Thymus (tissue), 11 donors: ENCODE data around the gene CAMTA1. TPM values are rescaled to one million over a fixed set of nuclear protein-coding genes. Genes with fewer than 3 reads are reported as not detected.

Experiments used
- DNase-seq, 9 donors: peaks; one replicate each; pipeline ENCODE4 v3.0.0-alpha.2; 2013; ENCODE audit warnings: low spot score in 9 of 9, low read depth in 6 of 9, missing footprints in 1 of 9
- H3K27ac ChIP-seq, 2 donors: one replicate each; pipeline ENCODE4 v1.5.1; 2013; ENCODE audit warnings: control low read depth in 1 of 2, low read depth in 1 of 2, low read length in 1 of 2, mild to moderate bottlenecking in 1 of 2, moderate library complexity in 1 of 2
- H3K27me3 ChIP-seq, 2 donors: one replicate each; pipeline ENCODE4 v1.5.1; 2013; ENCODE audit warnings: low read length in 1 of 2; ENCODE audit not compliant: control insufficient read depth in 2 of 2, insufficient read depth in 1 of 2
- H3K36me3 ChIP-seq, 2 donors: one replicate each; pipeline ENCODE4 v1.5.1; 2013; ENCODE audit warnings: low read length in 1 of 2, mild to moderate bottlenecking in 1 of 2, moderate library complexity in 1 of 2; ENCODE audit not compliant: control insufficient read depth in 2 of 2, insufficient read depth in 2 of 2
- H3K4me1 ChIP-seq, 2 donors: one replicate each; pipeline ENCODE4 v1.5.1; 2013; ENCODE audit warnings: low read length in 2 of 2; ENCODE audit not compliant: control insufficient read depth in 2 of 2, insufficient read depth in 2 of 2
- H3K4me3 ChIP-seq, 2 donors: one replicate each; pipeline ENCODE4 v1.5.1; 2013; ENCODE audit warnings: low read length in 2 of 2, control low read depth in 1 of 2, mild to moderate bottlenecking in 1 of 2
- H3K9me3 ChIP-seq, 2 donors: one replicate each; pipeline ENCODE4 v1.5.1; 2013; ENCODE audit warnings: low read length in 1 of 2, mild to moderate bottlenecking in 1 of 2; ENCODE audit not compliant: control insufficient read depth in 2 of 2, insufficient read depth in 1 of 2
- WGBS: extraction: QIAGEN DNeasy Blood & Tissue Kit; methylation state at CpG from one replicate; pipeline ENCODE4 v1.1.7; 2013; 5-methylcytosine and 5-hydroxymethylcytosine counted together
- polyA plus RNA-seq: library from polyadenylated mRNA; stranded (reverse); fragments of 200-250 nt; gene quantifications from one replicate; pipeline ENCODE4 v1.2.3, GENCODE V29; 2013
- total RNA-seq: library from RNA; stranded (reverse); fragments of 120-200 nt; gene quantifications from one replicate; pipeline ENCODE4 v1.2.4, GENCODE V29; 2013
- donor health status: healthy.

The CAMTA1 gene
- total and polyA plus RNA-seq, 2 donors, result 32.0 to 158 TPM

DNA sequence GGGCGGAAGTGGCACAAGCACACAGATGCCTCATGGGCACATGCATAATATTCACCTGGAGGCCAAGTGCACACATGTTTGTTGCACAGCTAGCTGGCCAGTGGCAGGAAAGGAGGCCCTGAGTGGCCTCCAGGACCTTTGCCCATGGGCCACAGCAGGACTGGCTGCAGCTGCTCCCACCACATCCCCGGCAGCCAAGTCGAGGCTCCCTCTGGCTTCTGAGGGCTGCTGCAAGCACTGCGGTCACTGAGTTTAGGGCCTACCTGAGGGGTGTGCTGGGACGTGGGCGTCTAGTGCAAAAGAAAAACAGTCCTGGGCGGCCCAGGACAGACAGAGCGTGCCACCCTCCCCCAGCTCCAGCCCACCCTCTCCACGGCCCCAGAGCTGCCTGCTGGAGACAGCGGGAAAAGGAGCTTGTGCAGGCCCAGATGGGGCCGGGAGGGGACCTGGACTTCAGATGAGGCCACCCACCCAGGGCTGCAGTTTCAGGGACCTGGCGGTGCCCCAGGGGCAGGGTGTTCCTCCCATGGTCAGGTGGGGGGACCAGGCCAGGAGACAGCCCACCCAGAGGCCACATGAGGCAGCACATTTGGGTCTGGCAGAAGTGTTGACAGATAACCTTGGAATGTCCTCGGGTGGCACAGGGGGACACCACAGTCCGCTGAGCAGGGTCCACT is 720.0 kb downstream of the CAMTA1 start:
- Histone ChIP-seq H3K27me3 (no peaks in the 10 kb centered on the region), H3K4me1 (no peaks in the 10 kb centered on the region), H3K27ac (no peak overlapping the region), H3K36me3 (no peaks in the 10 kb centered on the region), H3K9me3 (no peaks in the 10 kb centered on the region), H3K4me3 (no peak overlapping the region)
- no peak for DNase-seq
- 95% methylated on average over 14 of the region's 14 CpGs for WGBS

DNA sequence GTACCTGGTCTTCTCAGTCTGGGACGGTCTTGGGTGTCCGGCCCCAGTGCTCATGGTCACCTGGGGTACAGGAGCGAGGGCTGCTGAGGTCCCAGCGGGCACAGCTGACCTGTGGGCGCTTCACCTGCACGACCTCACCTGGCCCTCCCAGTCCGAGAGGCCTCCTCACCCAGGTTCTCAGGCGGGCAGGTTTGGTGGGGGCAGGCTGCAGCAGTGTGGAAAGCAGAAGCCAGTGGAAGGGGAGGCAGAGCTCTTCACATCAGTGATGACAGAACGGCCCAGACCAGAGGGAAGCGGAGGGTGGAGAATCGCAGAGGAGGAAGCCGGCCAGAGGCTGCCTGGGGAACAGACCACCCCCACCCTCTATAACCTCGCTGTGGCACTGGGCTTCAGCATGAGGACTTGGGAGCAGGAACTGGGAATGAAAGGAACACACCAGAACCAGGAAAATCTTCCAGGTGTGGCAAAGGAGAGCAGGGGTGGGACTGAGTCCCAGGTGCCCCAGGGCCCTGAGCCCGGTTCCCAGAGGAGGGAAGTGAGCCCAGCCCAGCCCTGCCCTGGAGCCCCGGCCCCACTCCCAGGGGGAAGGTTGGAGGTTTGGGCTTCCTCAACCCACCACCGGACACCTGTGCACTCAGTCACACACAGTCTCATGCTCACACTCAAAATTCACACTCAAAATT is 720.7 kb downstream of the CAMTA1 start:
- H3K4me3 ChIP-seq, result no peak overlapping the region
- H3K36me3 ChIP-seq, result no peaks in the 10 kb centered on the region
- no peaks in the 10 kb centered on the region for H3K4me1 ChIP-seq
- no peaks in the 10 kb centered on the region for H3K9me3 ChIP-seq
- H3K27ac ChIP-seq, result no peak overlapping the region
- no peaks in the 10 kb centered on the region for H3K27me3 ChIP-seq
- 82% methylated on average over 16 of the region's 16 CpGs for WGBS
- DNase-seq, result no peak

DNA sequence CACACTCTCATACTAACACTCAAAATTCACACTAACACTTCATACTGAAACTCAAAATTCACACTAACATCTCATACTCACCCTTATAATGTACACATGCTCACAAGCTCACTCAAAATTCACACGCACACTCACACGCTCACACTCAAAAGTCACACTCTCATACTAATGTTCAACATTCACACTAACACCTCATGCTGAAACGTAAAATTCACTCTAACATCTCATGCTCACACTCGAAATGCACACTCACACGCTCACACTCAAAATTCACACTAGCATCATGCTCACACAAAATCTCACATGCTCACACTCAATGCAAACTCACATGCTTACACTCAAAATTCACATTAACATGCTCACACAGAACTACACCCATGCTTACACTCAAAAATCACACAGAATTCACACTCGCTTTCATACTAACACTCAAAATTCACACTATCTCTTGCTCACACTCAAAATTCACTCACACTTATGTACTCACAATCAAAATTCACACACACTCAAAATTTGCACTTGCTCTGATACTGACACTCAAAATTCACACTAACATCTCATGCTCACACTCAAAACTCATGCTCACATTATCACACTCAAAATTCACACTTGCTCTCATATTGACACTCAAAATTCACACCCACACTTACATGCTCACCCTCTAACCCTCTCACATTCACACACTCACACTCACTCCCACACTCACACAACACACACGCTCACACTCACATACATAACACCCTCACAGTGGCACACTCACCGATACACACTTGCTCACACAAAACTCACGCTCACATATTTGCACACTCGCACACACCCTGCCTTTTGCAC is 721.4 kb downstream of the CAMTA1 start:
- WGBS, result 97% methylated on average over 10 of the region's 10 CpGs

DNA sequence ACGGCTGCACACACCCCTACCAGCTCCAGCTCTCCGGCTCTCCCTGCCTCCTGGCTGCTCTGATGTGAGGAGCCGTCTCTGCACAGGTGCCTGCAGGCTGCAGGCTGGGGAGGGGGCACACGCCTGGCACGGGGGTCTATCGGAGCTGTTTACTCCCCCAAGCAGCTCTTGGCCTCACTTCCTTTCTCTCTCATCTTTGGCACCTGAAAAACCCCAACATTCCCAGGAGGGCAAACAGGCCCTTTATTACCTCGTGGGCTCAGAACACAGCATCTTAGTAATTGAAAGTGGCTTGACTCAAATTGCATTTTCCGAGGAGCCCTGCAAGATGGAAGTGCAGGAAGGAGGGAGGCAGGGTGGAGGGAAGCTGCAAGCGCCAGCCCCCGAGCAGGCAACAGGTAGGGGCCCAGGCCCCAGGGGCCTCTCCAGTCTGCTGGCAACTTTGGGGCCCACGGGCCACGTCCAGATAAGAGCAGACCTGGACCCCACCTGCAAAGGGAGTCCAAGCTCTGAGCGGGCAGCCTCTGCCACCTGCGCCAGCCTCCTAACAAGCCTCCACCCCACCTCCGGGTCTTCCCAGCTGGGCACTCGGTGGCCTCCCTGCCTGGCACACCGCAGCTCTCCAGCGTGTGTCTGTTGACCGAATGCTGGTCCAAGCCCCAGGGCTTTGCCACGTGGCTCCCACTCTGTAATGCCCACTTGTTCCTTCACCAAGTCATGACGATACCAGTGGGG is 722.2 kb downstream of the CAMTA1 start:
- Histone ChIP-seq H3K4me1 (no peaks in the 10 kb centered on the region), H3K27me3 (no peaks in the 10 kb centered on the region), H3K4me3 (no peak overlapping the region), H3K36me3 (no peaks in the 10 kb centered on the region), H3K9me3 (no peaks in the 10 kb centered on the region), H3K27ac (no peak overlapping the region)
- no peak for DNase-seq
- 93% methylated on average over 21 of the region's 21 CpGs for WGBS

More for the DNA sequence above, 721.4 kb downstream of the CAMTA1 start:
- DNase-seq, result no peak
- Histone ChIP-seq H3K4me3 (no peak overlapping the region), H3K4me1 (no peaks in the 10 kb centered on the region), H3K9me3 (no peaks in the 10 kb centered on the region), H3K27ac (no peak overlapping the region), H3K27me3 (no peaks in the 10 kb centered on the region), H3K36me3 (no peaks in the 10 kb centered on the region)

DNA sequence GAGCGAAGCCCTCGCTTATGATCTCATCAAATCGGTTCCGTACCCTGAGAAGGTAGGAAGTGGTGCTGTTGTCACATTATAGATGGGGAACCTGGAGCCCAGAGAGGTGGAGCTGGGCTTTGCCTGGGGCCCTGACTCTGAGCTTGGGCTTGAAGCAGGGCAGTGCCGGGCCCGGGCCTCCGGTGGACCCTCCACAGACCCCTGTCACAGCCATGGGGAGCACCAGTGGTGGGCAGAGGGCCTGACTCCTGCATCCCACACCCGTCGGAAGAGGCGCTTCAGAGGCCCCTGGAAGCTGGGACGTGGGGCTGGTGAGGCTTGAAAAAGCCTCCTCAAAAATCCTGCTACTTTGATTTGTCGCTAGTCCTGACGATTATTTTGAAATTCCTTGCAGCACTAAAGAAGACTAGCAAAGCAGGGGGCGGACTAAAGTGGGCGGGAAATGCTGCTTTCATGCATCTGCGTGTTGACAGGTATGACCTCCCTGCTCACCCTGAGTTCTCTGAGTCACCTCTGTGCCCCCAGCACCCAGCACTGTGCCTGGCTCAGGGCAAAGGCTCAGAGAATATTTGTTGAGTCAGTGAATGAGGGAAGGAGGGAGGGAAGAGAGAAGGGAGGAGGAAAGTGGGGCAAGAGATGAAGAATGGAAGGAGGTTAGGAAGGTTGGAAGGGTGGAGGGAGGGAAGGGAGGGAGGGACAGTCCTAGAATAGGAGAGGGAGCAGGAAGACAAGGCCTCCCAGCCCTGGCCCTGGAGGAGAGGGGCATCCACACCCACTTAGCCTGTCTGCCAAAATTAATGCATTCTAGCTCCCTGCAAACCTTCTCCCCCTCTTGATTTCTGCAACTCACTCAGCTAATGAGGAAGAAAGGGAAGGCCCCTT is 723.0 kb downstream of the CAMTA1 start:
- no peak for DNase-seq
- Histone ChIP-seq H3K27ac (no peak overlapping the region), H3K4me3 (no peak overlapping the region), H3K27me3 (no peaks in the 10 kb centered on the region), H3K4me1 (no peaks in the 10 kb centered on the region), H3K9me3 (no peaks in the 10 kb centered on the region), H3K36me3 (no peaks in the 10 kb centered on the region)
- 95% methylated on average over 16 of the region's 16 CpGs for WGBS

DNA sequence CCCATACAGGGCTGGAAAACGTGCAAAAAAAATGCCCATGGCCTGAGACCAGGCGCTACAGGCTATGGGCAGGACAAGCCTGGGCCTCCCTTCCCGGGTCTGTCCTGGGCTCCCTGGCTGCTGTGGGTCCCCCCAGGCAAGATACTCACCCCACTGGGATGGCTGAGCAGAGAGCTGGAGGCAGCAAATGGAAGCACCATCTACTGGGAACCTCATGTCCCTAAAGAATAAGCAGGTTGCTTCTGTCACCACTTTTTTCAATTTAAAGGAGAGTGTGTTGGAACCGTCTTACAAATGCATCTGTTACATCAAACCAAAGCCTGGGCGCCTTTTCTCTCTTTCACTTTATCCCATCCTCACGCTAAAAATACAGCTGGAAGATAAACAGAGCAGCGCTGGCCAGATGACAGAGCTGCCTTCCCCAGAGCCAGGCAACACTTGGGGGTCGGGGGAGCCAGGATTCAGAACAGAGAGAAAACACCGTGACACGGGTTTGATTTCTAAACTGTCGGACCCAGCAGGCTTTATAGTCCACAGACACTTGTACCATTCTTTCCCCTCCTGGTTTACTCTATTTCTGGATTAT is 723.8 kb downstream of the CAMTA1 start:
- Histone ChIP-seq H3K4me3 (no peak overlapping the region), H3K27ac (no peak overlapping the region), H3K27me3 (no peaks in the 10 kb centered on the region), H3K36me3 (no peaks in the 10 kb centered on the region), H3K4me1 (no peaks in the 10 kb centered on the region), H3K9me3 (no peaks in the 10 kb centered on the region)
- no peak for DNase-seq
- whole genome bisulfite sequencing, result 87% methylated on average over 11 of the region's 11 CpGs

DNA sequence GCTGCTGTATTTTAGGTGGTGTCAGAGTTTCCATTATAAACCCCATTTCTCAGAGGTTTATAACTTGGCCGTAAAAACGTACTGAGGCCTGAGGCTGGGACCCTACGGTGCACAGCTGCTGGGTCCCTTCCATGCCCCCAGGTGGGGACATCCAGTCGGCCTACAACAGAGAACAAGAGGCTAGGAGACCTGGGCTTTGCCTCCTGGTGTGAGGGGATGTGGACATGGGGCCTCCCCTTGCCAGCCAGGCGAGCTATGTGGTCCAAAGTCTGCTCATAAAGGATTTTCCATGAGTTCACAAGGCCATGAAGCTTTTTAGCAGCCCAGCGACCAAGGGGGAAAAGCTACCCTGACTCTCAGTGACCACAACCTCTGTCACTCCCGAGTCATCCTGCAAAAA is 724.3 kb downstream of the CAMTA1 start:
- 72% methylated on average over 7 of the region's 7 CpGs for WGBS
- Histone ChIP-seq H3K4me1 (no peaks in the 10 kb centered on the region), H3K4me3 (no peak overlapping the region), H3K9me3 (no peaks in the 10 kb centered on the region), H3K27ac (no peak overlapping the region), H3K36me3 (no peaks in the 10 kb centered on the region), H3K27me3 (no peaks in the 10 kb centered on the region)
- DNase-seq, result no peak

DNA sequence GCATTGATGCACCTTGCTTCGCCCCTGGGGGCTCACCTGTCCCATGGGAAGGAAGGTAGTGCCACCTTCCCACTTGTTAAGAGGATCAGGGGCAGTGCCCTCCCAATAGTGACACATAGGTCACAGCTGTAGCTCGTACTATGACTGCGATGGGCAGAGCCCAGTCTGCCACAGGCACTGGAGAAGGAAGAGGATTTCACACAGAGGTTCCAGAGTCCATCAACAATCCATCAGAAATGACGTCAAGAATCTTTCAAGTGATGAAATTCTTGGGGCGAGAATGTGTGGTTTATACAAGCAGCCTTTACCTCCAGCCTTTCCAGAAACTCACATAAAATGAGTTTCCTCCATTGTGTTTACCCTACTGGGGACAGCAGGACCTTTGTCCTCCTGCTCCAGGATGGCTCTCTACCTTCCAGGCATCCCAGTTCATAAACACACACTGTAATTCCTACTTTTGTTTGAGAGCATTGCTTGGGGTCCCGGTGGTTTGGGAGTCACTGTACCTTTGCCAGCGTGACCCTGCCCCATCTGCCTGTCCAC is 725.2 kb downstream of the CAMTA1 start:
- no peak overlapping the region for H3K4me3 ChIP-seq
- no peaks in the 10 kb centered on the region for H3K4me1 ChIP-seq
- no peak overlapping the region for H3K27ac ChIP-seq
- H3K36me3 ChIP-seq, result no peaks in the 10 kb centered on the region
- WGBS, result 93% methylated on average over 7 of the region's 7 CpGs
- no peaks in the 10 kb centered on the region for H3K27me3 ChIP-seq
- no peak for DNase-seq
- no peaks in the 10 kb centered on the region for H3K9me3 ChIP-seq
